ENCODE measurements around the gene CLCN2. TPM values are rescaled to one million over a fixed set of nuclear protein-coding genes. Genes with fewer than 3 reads are reported as not detected.

The CLCN2 gene
- polyA plus RNA-seq, 1 donor from 2014 or later, result 0.53 TPM

GRCh38 chr3:184384856-184385422, 23.5 kb upstream of the CLCN2 start:
- Mint-ChIP-seq H3K9me3 (no peaks in the 10 kb centered on the region), H3K4me3 (no peak overlapping the region), H3K27ac (no peak overlapping the region), H3K36me3 (peaks cover 3% of the 10 kb centered on the region), H3K27me3 (peaks cover 43% of the 10 kb centered on the region), H3K4me1 (peaks cover 0 to 5% (median 3%) of the 10 kb centered on the region in 3 donors)

GRCh38 chr3:184384342-184384741, 22.9 kb upstream of the CLCN2 start:
- Mint-ChIP-seq H3K4me1 (peaks cover 0 to 5% (median 3%) of the 10 kb centered on the region in 3 donors), H3K27ac (no peak overlapping the region), H3K9me3 (no peaks in the 10 kb centered on the region), H3K27me3 (peaks cover 38% of the 10 kb centered on the region), H3K4me3 (no peak overlapping the region), H3K36me3 (peaks cover 2% of the 10 kb centered on the region)

- H3K4me3 Mint-ChIP-seq, result no peak overlapping the region
- peaks cover 47% of the 10 kb centered on the region for H3K27me3 Mint-ChIP-seq
These were observed 21.8 kb upstream of the CLCN2 start for GRCh38 chr3:184383033-184383740.

GRCh38 chr3:184382326-184383032, 21.1 kb upstream of the CLCN2 start:
- peak overlapping the region in 1 of 4 donors; percentile 83 for H3K4me3 Mint-ChIP-seq
- peaks cover 4% of the 10 kb centered on the region for H3K36me3 Mint-ChIP-seq
- H3K9me3 Mint-ChIP-seq, result no peaks in the 10 kb centered on the region
- peaks cover 53% of the 10 kb centered on the region for H3K27me3 Mint-ChIP-seq
- H3K4me1 Mint-ChIP-seq, result peaks cover 0 to 8% (median 3%) of the 10 kb centered on the region in 3 donors
- no peak overlapping the region for H3K27ac Mint-ChIP-seq

More at GRCh38 chr3:184383033-184383740, 21.8 kb upstream of the CLCN2 start:
- H3K27ac Mint-ChIP-seq, result no peak overlapping the region
- H3K36me3 Mint-ChIP-seq, result peaks cover 2% of the 10 kb centered on the region
- H3K9me3 Mint-ChIP-seq, result no peaks in the 10 kb centered on the region
- H3K4me1 Mint-ChIP-seq, result peaks cover 0 to 8% (median 3%) of the 10 kb centered on the region in 3 donors

GRCh38 chr3:184381261-184382224, 20.1 kb upstream of the CLCN2 start:
- Mint-ChIP-seq H3K4me1 (peaks cover 0 to 8% (median 3%) of the 10 kb centered on the region in 3 donors), H3K27me3 (peaks cover 50% of the 10 kb centered on the region), H3K4me3 (peak overlapping the region; percentile 39 to 85 (median 68)), H3K36me3 (peaks cover 2% of the 10 kb centered on the region), H3K9me3 (no peaks in the 10 kb centered on the region), H3K27ac (no peak overlapping the region)

GRCh38 chr3:184380627-184381260, 19.3 kb upstream of the CLCN2 start:
- peaks cover 49% of the 10 kb centered on the region for H3K27me3 Mint-ChIP-seq
- H3K4me3 Mint-ChIP-seq, result peak overlapping the region; percentile 39 to 90 (median 74)
- peaks cover 2% of the 10 kb centered on the region for H3K36me3 Mint-ChIP-seq
- H3K27ac Mint-ChIP-seq, result no peak overlapping the region
- H3K4me1 Mint-ChIP-seq, result peaks cover 0 to 8% (median 3%) of the 10 kb centered on the region in 3 donors
- no peaks in the 10 kb centered on the region for H3K9me3 Mint-ChIP-seq

- peaks cover 2% of the 10 kb centered on the region for H3K36me3 Mint-ChIP-seq
- H3K27ac Mint-ChIP-seq, result no peak overlapping the region
- H3K9me3 Mint-ChIP-seq, result no peaks in the 10 kb centered on the region
- no peak overlapping the region for H3K4me3 Mint-ChIP-seq
- H3K27me3 Mint-ChIP-seq, result peaks cover 51% of the 10 kb centered on the region
- peaks cover 0 to 8% (median 3%) of the 10 kb centered on the region in 3 donors for H3K4me1 Mint-ChIP-seq
These were observed 18.8 kb upstream of the CLCN2 start for GRCh38 chr3:184380185-184380626.

- H3K4me1 Mint-ChIP-seq, result peaks cover 0 to 8% (median 3%) of the 10 kb centered on the region in 3 donors
- H3K27me3 Mint-ChIP-seq, result peaks cover 49% of the 10 kb centered on the region
- peak within 1 kb of the TSS; percentile 39 to 91 (median 77) for H3K4me3 Mint-ChIP-seq
- no peak within 1 kb of the TSS for H3K27ac Mint-ChIP-seq
- peaks cover 4% of the 10 kb centered on the region for H3K36me3 Mint-ChIP-seq
- H3K9me3 Mint-ChIP-seq, result no peaks in the 10 kb centered on the region
These were observed 18.2 kb upstream of the CLCN2 start, which contains the start of gene CHRD for GRCh38 chr3:184379358-184380184. Gene CHRD, plus strand, starts transcription at chr3:184380054. Its CDS starts 265 bp downstream, at chr3:184380319.

GRCh38 chr3:184378651-184379357, 17.4 kb upstream of the CLCN2 start:
- H3K27me3 Mint-ChIP-seq, result peaks cover 45% of the 10 kb centered on the region
- peaks cover 0 to 8% (median 3%) of the 10 kb centered on the region in 3 donors for H3K4me1 Mint-ChIP-seq
- peak overlapping the region in 1 of 3 donors; percentile 73 for H3K27ac Mint-ChIP-seq

GRCh38 chr3:184377882-184378445, 16.6 kb upstream of the CLCN2 start, which contains the start of gene THPO:
Gene THPO, minus strand, starts transcription at chr3:184378207. Its CDS starts 1,948 bp downstream, at chr3:184376259.
- Mint-ChIP-seq H3K4me3 (peak within 1 kb of the TSS in 3 of 4 donors; percentile 24 to 91 (median 58)), H3K9me3 (no peaks in the 10 kb centered on the region), H3K27me3 (peaks cover 43% of the 10 kb centered on the region), H3K4me1 (peaks cover 0 to 8% (median 3%) of the 10 kb centered on the region in 3 donors), H3K36me3 (peaks cover 4% of the 10 kb centered on the region), H3K27ac (peak within 1 kb of the TSS in 1 of 3 donors; percentile 73)

More at GRCh38 chr3:184378651-184379357, 17.4 kb upstream of the CLCN2 start:
- Mint-ChIP-seq H3K36me3 (peaks cover 4% of the 10 kb centered on the region), H3K9me3 (no peaks in the 10 kb centered on the region), H3K4me3 (peak overlapping the region in 3 of 4 donors; percentile 24 to 91 (median 58))

GRCh38 chr3:184377374-184377773, 16.0 kb upstream of the CLCN2 start:
- Mint-ChIP-seq H3K36me3 (peaks cover 4% of the 10 kb centered on the region), H3K27ac (no peak overlapping the region), H3K27me3 (peaks cover 37% of the 10 kb centered on the region), H3K9me3 (no peaks in the 10 kb centered on the region), H3K4me3 (no peak overlapping the region), H3K4me1 (peaks cover 0 to 8% (median 3%) of the 10 kb centered on the region in 3 donors)

- Mint-ChIP-seq H3K36me3 (peaks cover 4% of the 10 kb centered on the region), H3K9me3 (no peaks in the 10 kb centered on the region), H3K4me3 (no peak overlapping the region), H3K27me3 (peaks cover 28% of the 10 kb centered on the region), H3K4me1 (peaks cover 0 to 5% (median 1%) of the 10 kb centered on the region in 3 donors), H3K27ac (peak overlapping the region in 1 of 3 donors; percentile 6)
These were observed 14.5 kb upstream of the CLCN2 start for GRCh38 chr3:184375747-184376461.

Measured in IgD-negative memory B cell (primary cell).